Karpas-422 (cell line): ENCODE results near the gene ENTHD1. TPM values are rescaled to one million over a fixed set of nuclear protein-coding genes. Genes with fewer than 3 reads are reported as not detected.
"Not testable (repeated sequence)": the region's sequence is repeated elsewhere in the genome, so short reads cannot be mapped to it uniquely, and the experiment has no call there.

ENCODE experiments used
- DNase-seq: peaks from one replicate; pipeline ENCODE4 v3.0.0-alpha.2; 2015
- H2AFZ ChIP-seq: fragments of 200-600 bp; sonication (generic); 2 replicates; pipeline ENCODE4 v1.6.1; 2014; ENCODE audit warnings: antibody characterized with exemption, low read length, mixed read lengths
- H3K27ac ChIP-seq: fragments of 200-600 bp; sonication (generic); 2 replicates; pipeline ENCODE4 v1.5.1; 2014; ENCODE audit warnings: mild to moderate bottlenecking, low read length, moderate library complexity
- H3K27me3 ChIP-seq: fragments of 200-600 bp; sonication (generic); 2 replicates; pipeline ENCODE4 v1.6.1; 2014; ENCODE audit warnings: low read length, mixed read lengths
- H3K36me3 ChIP-seq: fragments of 200-600 bp; sonication (generic); 2 replicates; pipeline ENCODE4 v1.6.1; 2014; ENCODE audit warnings: low read length, mixed read lengths; ENCODE audit not compliant: insufficient read depth
- H3K4me1 ChIP-seq: fragments of 200-600 bp; sonication (generic); 2 replicates; pipeline ENCODE4 v1.6.1; 2014; ENCODE audit warnings: mild to moderate bottlenecking, low read length, mixed read lengths
- H3K4me2 ChIP-seq: fragments of 200-600 bp; sonication (generic); 2 replicates; pipeline ENCODE4 v1.6.1; 2014; ENCODE audit warnings: low read length, low read depth, mild to moderate bottlenecking; ENCODE audit not compliant: poor library complexity, severe bottlenecking
- H3K4me3 ChIP-seq: fragments of 200-600 bp; sonication (generic); 2 replicates; pipeline ENCODE4 v1.5.1; 2014; ENCODE audit warnings: mild to moderate bottlenecking, antibody characterized with exemption, low read length, mixed read lengths
- H3K79me2 ChIP-seq: fragments of 200-600 bp; sonication (generic); 2 replicates; pipeline ENCODE4 v1.6.1; 2014; ENCODE audit warnings: mild to moderate bottlenecking, low read length, mixed read lengths
- H3K9ac ChIP-seq: fragments of 200-600 bp; sonication (generic); 2 replicates; pipeline ENCODE4 v1.6.0; 2014; ENCODE audit warnings: low read length
- H3K9me2 ChIP-seq: fragments of 200-600 bp; sonication (generic), shearing (Covaris generic); replicated peaks from 2 replicates; pipeline ENCODE4 v1.6.0; 2014; ENCODE audit warnings: mild to moderate bottlenecking, low read length, moderate library complexity; ENCODE audit not compliant: insufficient read depth
- H3K9me3 ChIP-seq: fragments of 300-700, 200-600 bp; sonication (generic); 2 replicates; pipeline ENCODE4 v1.6.1; 2014; ENCODE audit warnings: low read length, mixed read lengths
- H4K20me1 ChIP-seq: fragments of 200-600 bp; sonication (generic); 2 replicates; pipeline ENCODE4 v1.6.1; 2014; ENCODE audit warnings: mild to moderate bottlenecking, antibody characterized with exemption, low read length, low read depth; ENCODE audit not compliant: insufficient read depth
- total RNA-seq: library from RNA; depleted of rRNA; stranded (reverse); fragments of >200 nt; shearing (Covaris generic); gene quantifications from 2 replicates; pipeline ENCODE4 v1.2.3, GENCODE V29; 2014; ENCODE audit warnings: low replicate concordance

Gene ENTHD1
- total RNA-seq, 1 experiment from 2014 or later, result not detected

DNA sequence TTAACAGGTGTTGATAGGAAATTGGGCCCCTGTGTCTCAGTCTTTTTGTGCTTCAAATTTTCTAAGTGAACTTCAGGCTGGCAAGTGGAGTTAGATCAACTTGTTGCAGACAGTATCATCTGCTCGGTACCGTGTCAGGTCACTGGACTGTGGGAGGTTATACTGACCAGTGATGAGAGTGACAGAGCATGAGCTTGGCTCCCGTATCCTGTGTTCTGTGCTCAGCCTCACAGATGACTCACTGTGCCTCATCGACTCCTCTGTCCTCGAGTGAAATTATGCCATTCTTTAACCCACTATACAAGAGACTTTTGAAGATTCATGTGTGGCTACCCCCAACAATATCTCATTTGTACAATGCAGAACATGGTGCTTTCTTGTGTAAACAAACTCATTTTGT, 15.2 kb upstream of the ENTHD1 start:
- H3K27ac ChIP-seq, result no peak overlapping the region

DNA sequence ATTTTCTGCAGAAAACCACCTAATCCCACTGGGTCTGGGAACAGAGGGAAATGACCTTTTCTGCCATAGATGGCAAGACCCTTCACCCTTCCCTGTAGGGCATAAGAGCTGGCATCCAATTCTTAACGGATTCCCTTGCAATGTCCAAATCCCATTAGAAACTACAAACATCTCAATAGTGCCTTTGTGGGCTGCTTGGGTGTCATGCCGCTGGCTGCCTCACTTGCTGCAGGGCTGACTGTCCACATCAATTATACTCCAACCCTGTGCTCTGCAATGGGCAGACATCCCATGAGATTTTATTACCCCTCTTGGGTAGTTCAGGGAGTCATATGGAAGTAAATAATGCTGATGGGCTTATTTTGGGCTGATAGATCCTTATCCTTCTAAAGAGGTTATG, 14.6 kb upstream of the ENTHD1 start:
- H3K9ac ChIP-seq, result no peak overlapping the region
- H3K36me3 ChIP-seq, result no peaks in the 10 kb centered on the region
- H2AFZ ChIP-seq, result no peak overlapping the region
- H3K27me3 ChIP-seq, result no peaks in the 10 kb centered on the region
- H3K4me1 ChIP-seq, result no peaks in the 10 kb centered on the region
- no peak overlapping the region for H3K4me2 ChIP-seq
- no peaks in the 10 kb centered on the region for H3K9me2 ChIP-seq
- no peaks in the 10 kb centered on the region for H3K9me3 ChIP-seq
- no peak overlapping the region for H3K27ac ChIP-seq
- H3K79me2 ChIP-seq, result no peaks in the 10 kb centered on the region
- no peak for DNase-seq
- H3K4me3 ChIP-seq, result no peak overlapping the region
- no peaks in the 10 kb centered on the region for H4K20me1 ChIP-seq

More for the DNA sequence above, 15.2 kb upstream of the ENTHD1 start:
- Histone ChIP-seq H3K36me3 (no peaks in the 10 kb centered on the region), H3K9me2 (no peaks in the 10 kb centered on the region), H3K27me3 (no peaks in the 10 kb centered on the region), H3K9me3 (no peaks in the 10 kb centered on the region), H3K79me2 (no peaks in the 10 kb centered on the region), H2AFZ (no peak overlapping the region), H3K4me2 (no peak overlapping the region), H3K4me1 (no peaks in the 10 kb centered on the region), H3K4me3 (no peak overlapping the region), H3K9ac (no peak overlapping the region), H4K20me1 (no peaks in the 10 kb centered on the region)
- no peak for DNase-seq

GRCh38 chr22:39907605-39908097, 14.1 kb upstream of the ENTHD1 start:
- Histone ChIP-seq H3K9ac (no peak overlapping the region), H3K4me3 (no peak overlapping the region), H3K27ac (no peak overlapping the region), H3K4me2 (no peak overlapping the region), H3K79me2 (no peaks in the 10 kb centered on the region), H3K4me1 (no peaks in the 10 kb centered on the region), H3K9me2 (no peaks in the 10 kb centered on the region), H4K20me1 (no peaks in the 10 kb centered on the region), H3K27me3 (no peaks in the 10 kb centered on the region), H3K36me3 (no peaks in the 10 kb centered on the region), H3K9me3 (no peaks in the 10 kb centered on the region), H2AFZ (no peak overlapping the region)
- DNase-seq, result no peak

DNA sequence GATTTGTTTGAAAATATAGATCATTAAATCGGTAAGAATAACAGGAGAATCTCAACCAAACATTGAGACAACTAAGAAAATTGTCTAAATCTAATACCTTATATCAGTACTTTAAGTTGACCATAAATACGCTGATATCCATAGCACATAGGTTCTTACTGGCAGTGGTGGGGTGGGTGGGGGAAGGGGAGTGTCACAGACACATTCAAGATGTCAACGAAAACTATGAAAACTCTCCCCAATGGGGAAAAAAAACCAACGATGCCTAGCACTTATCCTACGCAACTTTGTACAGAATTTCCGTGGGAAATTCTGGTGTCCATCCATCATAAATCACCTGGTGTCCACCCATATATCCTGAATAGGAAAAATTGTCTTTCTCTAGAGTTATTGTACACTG, 13.5 kb upstream of the ENTHD1 start:
- Histone ChIP-seq H3K9me3 (no peaks in the 10 kb centered on the region), H4K20me1 (no peaks in the 10 kb centered on the region), H3K4me2 (no peak overlapping the region), H3K4me1 (no peaks in the 10 kb centered on the region), H3K9ac (no peak overlapping the region), H3K79me2 (no peaks in the 10 kb centered on the region), H3K27ac (no peak overlapping the region), H3K36me3 (no peaks in the 10 kb centered on the region), H3K4me3 (no peak overlapping the region), H3K9me2 (no peaks in the 10 kb centered on the region), H3K27me3 (no peaks in the 10 kb centered on the region), H2AFZ (no peak overlapping the region)
- no peak for DNase-seq

- Histone ChIP-seq H3K4me3 (no peak overlapping the region), H3K79me2 (no peaks in the 10 kb centered on the region), H3K9ac (no peak overlapping the region)
Measured at GRCh38 chr22:39906207-39906606, 12.6 kb upstream of the ENTHD1 start.

GRCh38 chr22:39905687-39906086, 12.1 kb upstream of the ENTHD1 start:
- Histone ChIP-seq H4K20me1 (no peaks in the 10 kb centered on the region), H2AFZ (no peak overlapping the region), H3K79me2 (no peaks in the 10 kb centered on the region), H3K9me2 (no peaks in the 10 kb centered on the region), H3K27ac (no peak overlapping the region), H3K4me3 (no peak overlapping the region), H3K4me1 (peaks cover 5% of the 10 kb centered on the region), H3K27me3 (no peaks in the 10 kb centered on the region), H3K4me2 (no peak overlapping the region), H3K9ac (no peak overlapping the region), H3K36me3 (no peaks in the 10 kb centered on the region), H3K9me3 (no peaks in the 10 kb centered on the region)
- DNase-seq, result no peak

More at GRCh38 chr22:39906207-39906606, 12.6 kb upstream of the ENTHD1 start:
- H3K36me3 ChIP-seq, result no peaks in the 10 kb centered on the region
- no peaks in the 10 kb centered on the region for H4K20me1 ChIP-seq
- H3K9me3 ChIP-seq, result no peaks in the 10 kb centered on the region
- H3K27me3 ChIP-seq, result no peaks in the 10 kb centered on the region
- no peak overlapping the region for H3K4me2 ChIP-seq
- H3K4me1 ChIP-seq, result no peaks in the 10 kb centered on the region; the same call in 1 of the 2 replicates
- no peak for DNase-seq
- H3K27ac ChIP-seq, result no peak overlapping the region
- no peaks in the 10 kb centered on the region for H3K9me2 ChIP-seq
- H2AFZ ChIP-seq, result no peak overlapping the region

- Histone ChIP-seq H2AFZ (no peak overlapping the region), H3K79me2 (no peaks in the 10 kb centered on the region), H3K4me1 (peaks cover 13% of the 10 kb centered on the region)
Measured at GRCh38 chr22:39904862-39905261, 11.3 kb upstream of the ENTHD1 start.

GRCh38 chr22:39904024-39904423, 10.5 kb upstream of the ENTHD1 start:
- DNase-seq, H3K4me2 ChIP-seq, H3K9ac ChIP-seq, H3K79me2 ChIP-seq, H3K9me2 ChIP-seq, H3K36me3 ChIP-seq, H4K20me1 ChIP-seq, H3K27ac ChIP-seq, H3K27me3 ChIP-seq, H2AFZ ChIP-seq, H3K4me3 ChIP-seq, H3K9me3 ChIP-seq: not testable (repeated sequence)
- H3K4me1 ChIP-seq, result peaks cover 21% of the 10 kb centered on the region

More at GRCh38 chr22:39904862-39905261, 11.3 kb upstream of the ENTHD1 start:
- no peak overlapping the region for H3K9ac ChIP-seq
- H4K20me1 ChIP-seq, result no peaks in the 10 kb centered on the region
- H3K4me3 ChIP-seq, result no peak overlapping the region
- H3K27me3 ChIP-seq, result no peaks in the 10 kb centered on the region
- H3K27ac ChIP-seq, result no peak overlapping the region
- H3K9me3 ChIP-seq, result no peaks in the 10 kb centered on the region
- H3K9me2 ChIP-seq, result no peaks in the 10 kb centered on the region
- DNase-seq, result no peak
- no peak overlapping the region for H3K4me2 ChIP-seq
- H3K36me3 ChIP-seq, result no peaks in the 10 kb centered on the region
